Fibroblast of peridontal ligament (primary cell): ENCODE results near the gene OR11H1.
"Not testable (repeated sequence)": the region's sequence is repeated elsewhere in the genome, so short reads cannot be mapped to it uniquely, and the experiment has no call there.

Experiments used
- DNase-seq: peaks from one replicate; pipeline ENCODE4 v3.0.0-alpha.2; 2010; ENCODE audit errors: extremely low read depth

The OR11H1 gene

DNA sequence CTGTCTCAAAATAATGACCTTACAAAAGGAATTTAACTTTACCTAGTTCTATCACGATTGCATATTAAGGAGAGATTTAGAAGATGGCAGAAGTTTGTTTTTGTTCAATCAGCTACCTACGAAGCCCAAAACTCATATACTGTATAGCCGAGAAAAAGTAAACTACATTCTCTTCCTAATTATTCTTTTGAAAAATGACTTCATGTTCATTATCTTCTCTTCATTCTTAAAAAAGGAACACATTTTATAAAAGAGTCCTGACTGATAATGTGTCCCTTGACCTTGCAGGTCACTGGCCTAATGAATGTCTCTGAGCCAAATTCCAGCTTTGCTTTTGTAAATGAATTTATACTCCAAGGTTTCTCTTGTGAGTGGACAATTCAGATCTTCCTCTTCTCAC, at the start of gene OR11H1:
OR11H1 (plus strand) TSS at position 301 of the 400 bp plus-strand sequence; CDS start at position 301, 0 bp downstream.
- DNase-seq = not testable (repeated sequence)

DNA sequence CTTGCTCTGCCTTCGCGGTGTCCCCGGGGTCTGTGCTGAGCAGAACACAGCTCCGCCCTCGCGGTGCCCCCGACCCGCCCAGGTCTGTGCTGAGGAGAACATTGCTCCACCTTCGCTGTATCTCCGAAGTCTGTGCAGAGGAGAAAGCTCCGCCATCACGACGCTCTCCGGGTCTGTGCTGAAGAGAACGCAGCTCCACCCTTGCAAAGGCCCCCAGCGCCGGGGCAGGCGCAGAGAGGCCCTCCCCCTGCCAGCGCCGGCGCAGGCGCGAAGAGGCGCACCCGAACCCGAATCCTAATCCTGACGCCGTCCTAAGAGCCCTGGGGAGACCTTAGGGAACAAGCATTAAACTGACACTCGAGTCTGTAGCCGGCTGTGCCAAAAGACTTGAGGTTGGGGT, 18.0 kb upstream of the OR11H1 start:
- DNase-seq = not testable (repeated sequence)

DNA sequence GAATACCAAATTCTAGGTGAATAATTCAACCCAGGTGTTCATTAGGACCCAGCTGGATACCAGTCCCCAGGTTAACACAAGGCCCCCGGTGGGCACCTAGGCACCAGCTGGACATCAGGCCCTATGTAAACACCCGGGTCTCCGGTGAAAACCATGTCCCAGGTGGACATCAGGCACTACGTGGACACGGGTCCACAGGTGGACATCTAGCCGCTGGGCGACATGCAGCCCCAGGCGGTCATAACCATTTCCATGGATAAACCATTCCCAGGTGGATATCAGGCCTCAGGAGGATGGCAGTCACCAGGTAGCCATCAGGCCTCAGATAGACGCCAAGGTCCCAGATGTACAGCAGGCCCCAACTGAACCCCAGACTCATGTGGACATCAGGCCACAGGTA, 12.1 kb upstream of the OR11H1 start:
- not testable (repeated sequence) for DNase-seq

DNA sequence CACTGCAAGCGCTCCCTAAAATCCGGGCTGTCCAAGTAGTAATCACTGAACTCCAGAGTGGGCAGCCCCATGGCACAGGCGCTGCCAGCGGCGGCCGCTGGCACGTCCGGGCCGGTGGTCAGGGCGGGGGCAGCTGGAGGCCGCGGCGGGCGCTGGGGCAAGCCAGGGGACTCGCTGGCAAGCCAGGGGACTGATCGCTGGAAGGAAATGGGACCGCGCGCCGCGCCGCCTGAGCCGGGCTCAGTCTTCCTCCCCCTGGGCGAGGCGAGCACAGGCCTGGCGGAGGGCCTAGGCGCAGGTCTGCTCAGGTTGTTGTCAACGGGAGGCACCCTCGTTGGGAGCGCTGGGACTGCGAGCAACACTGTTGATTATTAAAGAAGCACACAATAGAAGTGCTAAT, 25.8 kb downstream of the OR11H1 start:
- DNase-seq = not testable (repeated sequence)

- DNase-seq = not testable (repeated sequence)
These were observed 35.5 kb downstream of the OR11H1 start for GRCh38 chr22:15563461-15563860.

GRCh38 chr22:15565063-15565462, 37.1 kb downstream of the OR11H1 start:
- DNase-seq = not testable (repeated sequence)
